Effector CD4-positive, alpha-beta T cell (primary cell): Measurements from ENCODE around the gene ATP1A2. TPM values are rescaled to one million over a fixed set of nuclear protein-coding genes. Genes with fewer than 3 reads are reported as not detected.

ENCODE experiments used
- DNase-seq: peaks from one replicate; pipeline ENCODE4 v3.0.0-alpha.2; 2020
- total RNA-seq: gene quantifications from one replicate; lab custom pipeline; 2026; lab: John Stamatoyannopoulos, UW

Gene ATP1A2
- total RNA-seq = not detected

DNA sequence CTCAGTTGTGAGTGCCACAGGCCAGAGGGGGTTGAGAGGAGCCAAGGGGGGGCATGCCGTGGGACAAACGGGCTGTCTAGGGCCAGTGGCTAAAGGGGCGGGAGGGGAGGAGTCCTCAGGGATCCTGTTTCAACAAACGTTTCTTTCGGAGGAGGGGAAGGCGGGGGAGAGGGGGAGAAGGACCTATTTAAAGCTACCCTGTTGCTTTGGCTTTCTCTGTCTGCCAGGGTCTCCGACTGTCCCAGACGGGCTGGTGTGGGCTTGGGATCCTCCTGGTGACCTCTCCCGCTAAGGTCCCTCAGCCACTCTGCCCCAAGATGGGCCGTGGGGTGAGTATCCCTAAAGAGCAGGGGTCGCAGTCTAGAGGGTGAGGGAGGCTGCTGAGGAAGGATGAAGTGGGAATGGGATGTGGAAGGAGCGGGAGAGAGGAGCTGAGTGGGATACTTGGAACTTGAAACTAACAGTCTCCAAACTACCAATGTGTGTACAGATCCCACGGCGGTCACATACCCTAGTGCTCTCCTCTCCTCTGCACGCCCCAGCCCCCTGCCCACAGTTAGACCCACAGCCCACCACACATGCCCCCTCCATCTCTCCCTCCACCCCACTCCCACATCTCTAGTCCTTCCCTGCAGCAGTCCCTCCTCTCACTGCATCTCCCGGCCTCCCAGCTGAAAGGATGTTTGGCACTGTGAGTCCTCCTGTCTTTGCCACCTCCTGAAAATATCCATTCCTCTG lies at the start of gene ATP1A2:
Gene ATP1A2 (plus strand): TSS at position 215 of the 738 bp plus-strand sequence. CDS start 103 bp downstream, at position 318.
- no peak for DNase-seq

DNA sequence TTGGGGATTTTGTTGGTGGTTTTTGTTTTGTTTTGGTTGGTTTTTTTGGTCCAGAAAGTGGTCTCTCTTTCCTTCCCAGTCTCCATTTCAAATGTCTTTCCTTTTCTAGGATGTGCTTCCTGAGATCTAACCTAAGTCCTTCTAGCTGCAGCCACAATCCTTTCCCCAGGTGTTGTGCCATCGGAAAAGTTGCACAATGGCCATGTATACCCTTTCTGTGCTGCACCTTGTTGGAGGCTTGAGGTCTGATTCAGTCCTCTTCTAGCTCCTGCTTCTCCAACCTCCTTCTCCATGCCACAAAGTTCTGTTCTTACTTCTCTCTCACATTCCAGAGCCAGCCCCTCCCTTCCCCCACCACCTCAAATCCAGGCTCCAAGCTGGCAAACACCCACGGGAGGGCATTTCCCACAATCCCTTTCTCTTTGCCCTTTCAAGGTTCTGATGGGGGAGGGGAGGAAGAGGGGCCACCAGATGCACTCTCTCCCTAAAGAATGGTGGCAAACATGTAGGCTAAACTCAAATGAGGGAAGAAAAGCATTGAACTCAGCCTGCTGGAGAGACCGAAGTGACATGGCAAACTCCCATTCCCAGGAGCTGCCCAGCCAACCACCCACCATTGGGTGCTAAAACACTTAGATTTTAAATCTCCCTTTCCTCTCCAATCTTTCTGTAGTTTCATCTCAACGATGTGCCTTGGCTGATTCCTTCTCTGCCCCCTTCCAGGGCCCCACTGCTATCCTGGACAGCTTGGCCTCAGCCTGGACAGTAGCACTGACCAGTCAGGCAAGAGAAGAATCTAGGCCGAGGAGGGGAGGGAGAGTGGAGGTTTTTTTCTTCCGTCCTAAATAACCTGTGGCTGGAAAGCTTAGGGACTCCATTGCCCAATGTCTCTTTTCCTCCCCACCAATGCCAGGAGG lies 48.5 kb upstream of the ATP1A2 start:
- no peak for DNase-seq

DNA sequence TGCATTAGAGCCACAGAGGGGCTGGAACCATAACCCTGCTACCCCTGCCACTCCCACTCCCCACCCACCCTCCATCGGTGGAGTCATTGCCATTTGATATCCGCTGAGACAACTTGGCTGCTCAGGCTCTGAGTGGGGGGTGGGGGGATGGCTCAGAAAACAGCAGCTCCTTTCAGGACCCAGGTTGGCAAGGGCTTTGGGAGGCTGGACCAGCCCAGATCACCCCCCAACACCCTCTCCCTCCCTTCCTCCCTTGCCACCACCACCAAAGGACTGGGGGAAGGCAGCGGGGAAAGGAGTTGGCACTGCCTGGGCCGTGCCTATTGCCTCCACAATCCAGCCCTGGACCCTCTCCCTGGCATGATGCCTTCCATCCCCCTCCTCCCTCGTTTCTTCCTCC lies 47.3 kb upstream of the ATP1A2 start:
- DNase-seq = no peak

DNA sequence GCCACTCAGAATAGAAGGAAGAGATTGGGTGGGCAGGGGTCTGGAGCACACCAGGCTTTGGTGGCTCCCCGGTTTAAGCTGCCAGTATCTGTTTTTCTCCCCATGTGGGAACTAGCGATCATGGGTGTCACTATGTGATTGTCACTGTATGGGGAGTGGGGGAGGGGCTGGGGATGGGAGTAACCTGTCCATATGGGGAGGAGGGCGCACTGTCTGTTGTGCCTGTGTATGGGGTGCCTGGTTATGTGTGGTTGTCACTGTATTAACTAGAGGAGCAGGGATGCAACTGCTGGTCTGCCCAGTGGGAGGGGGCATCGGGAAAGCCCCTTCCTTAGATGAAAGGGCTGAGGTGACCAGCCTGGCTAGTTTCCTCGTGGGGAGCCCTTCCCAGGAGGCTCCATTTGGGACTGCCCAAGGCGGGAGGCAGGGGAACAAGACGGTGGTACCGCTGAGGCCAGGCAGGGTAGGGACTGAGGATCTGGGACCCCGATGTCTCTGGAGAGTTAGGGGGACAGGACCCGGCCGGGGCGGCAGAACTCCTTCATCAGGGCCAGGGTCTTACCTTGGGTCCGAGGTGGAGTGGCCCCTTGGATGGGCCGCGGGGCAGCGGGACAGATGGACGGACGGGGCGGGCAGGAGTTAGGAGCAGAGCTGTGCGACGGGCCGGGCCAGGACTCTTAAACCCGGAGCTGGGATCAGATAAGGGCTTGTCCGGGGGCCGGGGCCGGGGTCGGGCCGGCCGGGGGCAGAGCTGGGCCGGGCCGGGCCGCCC lies 45.9 kb upstream of the ATP1A2 start, which contains the start of gene KCNJ10:
Gene KCNJ10 (minus strand): TSS at position 701 of the 772 bp plus-strand sequence. CDS start 27,628 bp downstream, outside the sequence.
- no peak for DNase-seq

DNA sequence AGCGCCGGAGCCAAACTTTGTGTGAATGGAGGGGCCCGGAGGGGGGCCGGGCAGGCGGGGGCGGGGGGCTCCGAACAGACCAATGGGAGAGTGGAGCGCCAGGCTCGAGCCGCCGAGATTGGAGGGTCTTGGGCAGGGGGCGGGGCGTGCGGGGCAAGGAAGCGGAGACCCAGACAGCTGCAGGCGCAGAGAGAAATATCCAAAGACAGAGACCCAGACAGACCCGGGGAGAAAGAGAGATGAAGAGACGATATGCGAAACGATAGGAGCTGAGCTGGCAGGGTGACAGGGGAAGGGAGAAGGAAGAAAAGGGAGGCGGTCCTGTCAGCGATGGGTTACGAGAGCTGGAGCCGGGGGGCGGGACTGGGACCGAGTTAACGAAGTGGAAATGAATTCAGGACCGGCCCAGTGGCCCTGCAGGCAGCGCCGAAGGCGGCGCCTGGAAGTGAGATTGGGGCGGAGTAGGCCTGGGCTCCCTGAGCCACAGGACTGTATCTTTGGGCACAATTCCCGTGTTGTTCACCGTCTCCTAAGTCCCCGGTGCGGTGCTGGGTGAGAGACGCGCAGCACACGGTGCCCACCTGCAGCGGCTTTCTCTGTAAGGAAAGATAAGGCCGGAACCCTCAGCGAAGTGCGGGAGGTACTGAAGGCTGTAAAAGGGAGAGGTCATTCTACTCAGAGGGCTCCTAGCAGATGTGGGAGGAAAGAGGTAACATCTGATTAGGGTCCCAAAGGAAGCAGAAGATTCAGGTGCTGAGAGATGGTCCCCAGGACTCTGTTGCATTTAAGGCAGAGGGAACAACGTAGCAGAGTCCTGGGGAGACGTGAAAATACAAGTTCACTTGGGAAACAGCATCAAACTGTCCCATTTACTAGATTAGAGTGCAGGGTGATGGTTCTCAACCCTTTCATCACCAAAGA lies 45.1 kb upstream of the ATP1A2 start:
- DNase-seq = peak; percentile 66

DNA sequence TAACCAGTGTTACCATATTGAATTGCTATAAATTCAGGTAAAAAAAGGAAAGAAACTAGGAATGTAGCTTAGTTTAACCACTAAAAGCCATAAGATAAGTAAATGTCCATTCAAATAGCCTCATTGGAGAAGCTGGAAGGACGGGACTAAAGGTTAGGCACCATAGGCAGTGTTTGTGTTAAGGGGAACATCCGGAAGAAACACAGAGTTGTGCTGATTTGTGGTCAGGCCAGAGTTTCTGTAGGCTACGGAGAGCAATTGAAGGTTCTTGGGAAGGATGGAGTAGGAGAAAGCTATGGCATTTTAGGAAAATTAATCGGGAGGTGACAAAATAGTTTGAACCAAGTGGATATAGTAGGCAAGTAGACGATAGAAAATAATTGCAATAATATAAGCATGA lies 44.3 kb upstream of the ATP1A2 start:
- no peak for DNase-seq

DNA sequence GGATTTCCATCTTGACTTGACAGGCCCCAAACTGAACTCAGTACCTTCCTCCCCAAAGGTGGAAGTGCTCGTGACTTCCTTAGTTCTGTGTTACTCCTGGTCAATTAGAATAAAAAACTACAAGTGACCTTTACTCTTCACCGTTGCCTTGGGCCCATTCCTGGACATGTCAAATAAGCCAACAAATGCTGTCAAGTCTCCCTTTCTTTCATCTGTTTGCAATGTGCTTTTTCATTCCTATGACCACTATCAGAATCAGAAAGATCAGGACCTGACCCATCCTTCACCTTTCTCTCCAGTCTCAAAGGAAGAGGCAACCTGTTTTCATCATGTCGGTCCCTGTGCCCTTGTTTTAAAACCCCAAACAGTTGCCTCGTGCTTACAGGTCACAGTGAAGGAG lies 40.7 kb upstream of the ATP1A2 start:
- no peak for DNase-seq

DNA sequence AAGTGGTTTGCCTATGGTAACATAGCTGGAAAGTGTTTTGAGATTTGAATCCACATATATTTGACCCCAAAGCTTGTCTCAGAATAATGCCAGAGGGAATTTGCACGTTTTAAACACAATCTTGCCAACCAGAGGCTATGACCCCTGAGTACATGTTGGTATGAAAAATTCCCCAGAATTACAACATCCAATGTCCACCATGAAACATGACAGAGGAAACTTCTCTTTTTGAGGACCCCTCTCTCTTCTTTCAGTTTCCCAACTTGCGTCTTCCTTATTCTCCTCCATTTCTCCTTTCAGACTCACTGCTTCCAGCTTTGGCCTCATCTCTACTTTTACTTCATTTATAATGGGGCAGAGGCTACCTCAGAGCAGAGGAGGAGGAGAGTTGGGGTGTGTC lies 39.7 kb upstream of the ATP1A2 start:
- no peak for DNase-seq

DNA sequence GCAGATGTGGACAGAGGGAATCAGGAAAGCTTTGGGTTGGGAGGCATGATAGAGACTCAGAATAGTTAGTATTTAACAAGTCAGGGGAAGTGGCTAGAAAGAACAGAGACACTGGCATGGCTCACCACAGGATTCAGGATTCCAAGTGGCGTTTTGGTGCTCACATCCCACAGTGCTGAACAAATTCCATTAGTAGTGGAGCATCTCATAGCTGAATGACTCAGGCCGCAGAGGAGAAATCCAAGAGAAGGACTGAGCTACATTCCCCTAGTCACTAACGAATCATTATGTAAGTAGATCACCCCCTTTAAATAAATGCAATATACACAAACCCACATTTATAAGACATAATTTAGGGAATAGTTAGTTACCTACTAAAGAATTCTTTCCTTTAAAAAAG lies 39.3 kb upstream of the ATP1A2 start:
- no peak for DNase-seq

DNA sequence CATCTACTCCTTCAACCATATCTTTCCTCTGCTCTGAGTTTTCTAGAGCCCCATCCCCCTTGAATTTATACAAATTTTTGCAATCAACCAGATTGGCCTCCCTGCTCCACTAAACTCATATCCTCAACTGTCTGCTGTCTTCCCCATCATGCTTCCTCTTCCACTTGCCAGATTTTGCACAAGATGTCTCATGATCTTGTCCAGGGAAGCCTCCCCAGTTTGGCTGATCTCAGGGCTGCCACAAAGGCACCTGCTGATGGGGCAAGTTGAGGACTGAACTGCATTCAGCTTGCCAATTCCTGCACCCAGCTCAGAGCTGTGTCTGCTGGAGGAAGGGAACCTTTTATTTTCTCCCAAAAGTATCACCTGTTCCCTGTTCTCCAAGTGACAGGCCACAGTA lies 38.1 kb upstream of the ATP1A2 start:
- DNase-seq = no peak

DNA sequence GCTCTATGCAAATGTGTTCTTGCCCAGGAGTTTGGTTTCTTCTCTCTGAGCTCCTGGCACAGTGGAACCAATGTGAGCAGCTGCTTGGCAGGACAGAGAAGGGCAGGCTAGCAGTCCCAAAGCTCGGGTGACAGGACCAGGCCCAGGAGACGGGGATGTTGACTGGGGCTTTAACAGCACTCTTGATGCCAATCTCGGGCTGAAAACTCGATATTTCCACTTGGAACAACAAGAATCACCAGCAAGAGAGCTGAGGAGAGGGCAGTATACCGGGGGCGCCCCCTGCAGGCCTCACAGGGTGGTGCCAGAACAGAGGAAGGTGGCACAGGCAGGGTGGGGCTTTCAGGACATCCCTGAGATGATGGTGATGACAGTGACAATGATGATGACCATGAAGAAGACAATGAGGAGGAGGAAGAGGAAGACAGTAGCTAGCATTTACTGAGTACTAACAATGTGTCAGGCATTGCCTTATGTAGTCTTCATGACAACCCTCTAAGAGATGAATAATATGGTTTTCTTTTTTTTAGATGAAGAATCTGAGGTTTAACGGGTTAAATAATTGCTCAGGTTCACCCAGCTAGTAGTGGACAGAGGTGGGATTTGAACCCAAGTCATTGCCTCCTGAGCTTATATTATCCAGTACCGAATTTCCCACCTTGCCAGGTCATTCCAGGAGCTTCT lies 36.9 kb upstream of the ATP1A2 start:
- peak; percentile 41 for DNase-seq

DNA sequence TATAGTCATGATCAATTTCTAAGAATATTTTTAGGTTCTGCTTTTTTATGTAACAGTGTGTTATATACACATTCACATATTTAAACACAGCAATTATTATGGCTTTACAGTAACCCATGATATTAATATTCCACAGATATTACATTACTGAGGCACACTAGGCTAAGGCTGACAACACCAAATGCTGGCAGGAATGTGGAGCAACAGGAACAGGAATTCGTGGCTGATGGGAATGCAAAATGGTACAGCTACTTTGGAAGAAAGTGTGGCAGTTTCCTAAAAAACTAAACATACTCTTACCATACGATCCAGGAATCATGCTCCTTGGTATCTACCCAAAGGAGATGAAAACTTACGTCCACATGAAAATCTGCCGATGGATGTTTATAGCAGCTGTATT lies 36.1 kb upstream of the ATP1A2 start:
- DNase-seq = no peak

DNA sequence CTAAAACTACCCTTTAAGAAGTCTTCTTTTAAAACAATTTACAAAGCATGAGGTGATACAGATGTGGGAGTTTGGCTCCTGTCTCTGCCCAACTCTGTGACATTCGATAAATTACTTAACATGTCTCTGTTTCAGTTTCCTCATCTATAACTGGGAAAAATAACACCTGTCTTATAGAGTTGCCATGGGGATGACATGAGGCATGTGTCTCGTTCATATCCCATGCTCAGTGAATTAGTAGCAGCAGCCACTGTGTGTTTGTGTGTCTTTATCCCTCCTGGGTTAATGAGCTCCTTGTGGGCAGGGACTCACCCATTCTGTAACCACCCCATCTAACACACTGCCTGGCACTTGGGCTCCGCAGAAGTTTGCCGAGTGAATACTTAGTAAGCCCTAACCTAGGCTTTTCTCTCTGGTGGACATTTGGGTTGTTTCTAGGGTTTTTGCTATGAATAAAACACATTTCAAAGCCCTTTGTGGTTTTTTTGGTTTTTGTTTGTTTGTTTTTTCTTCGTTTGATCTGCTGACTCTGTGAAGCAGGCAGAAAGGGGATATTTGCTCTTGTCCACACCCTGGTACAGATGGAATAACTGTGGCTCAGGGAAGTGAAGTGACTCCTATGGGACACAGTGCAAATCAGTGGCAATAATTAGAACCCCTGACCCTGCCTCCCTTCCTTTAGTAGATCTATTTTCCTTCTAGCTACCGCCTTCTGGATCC lies 35.0 kb upstream of the ATP1A2 start:
- no peak for DNase-seq

DNA sequence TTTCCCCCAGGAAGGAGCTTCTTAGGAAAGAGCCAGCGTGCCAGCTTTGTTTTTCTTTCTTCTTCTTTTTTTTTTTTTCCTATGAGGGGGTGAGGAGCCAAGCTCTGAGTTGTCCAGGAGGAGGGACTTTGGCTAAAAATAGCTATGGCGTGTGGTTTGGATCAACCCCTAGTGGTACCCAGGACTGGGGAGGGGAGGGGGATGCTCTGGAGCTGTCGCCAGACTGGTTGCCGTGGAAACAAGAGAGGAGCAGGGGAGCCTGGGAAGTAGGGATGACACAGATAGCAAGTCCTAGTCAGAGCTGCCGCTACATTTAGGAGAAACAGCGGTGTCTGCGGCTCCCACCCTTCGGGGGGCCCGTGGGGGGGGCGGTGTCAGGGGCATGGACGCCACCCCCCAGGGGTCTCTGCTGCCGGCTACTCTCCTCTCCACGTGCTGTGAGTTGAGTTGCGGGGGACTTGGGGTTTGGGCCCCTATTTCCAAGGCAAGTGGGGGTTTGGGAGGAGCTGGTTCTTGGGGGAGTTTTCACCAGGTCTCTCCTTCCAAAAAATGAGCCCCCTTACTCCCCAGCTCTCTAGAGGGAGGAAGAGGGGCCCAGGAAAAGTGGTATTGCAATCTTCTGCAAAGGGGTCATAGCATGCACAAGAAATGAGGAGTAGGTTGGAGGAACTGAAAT lies 34.2 kb upstream of the ATP1A2 start, which contains the start of gene KCNJ9:
Gene KCNJ9 (plus strand): TSS at position 278 of the 676 bp plus-strand sequence. CDS start 2,493 bp downstream, outside the sequence.
- no peak for DNase-seq

DNA sequence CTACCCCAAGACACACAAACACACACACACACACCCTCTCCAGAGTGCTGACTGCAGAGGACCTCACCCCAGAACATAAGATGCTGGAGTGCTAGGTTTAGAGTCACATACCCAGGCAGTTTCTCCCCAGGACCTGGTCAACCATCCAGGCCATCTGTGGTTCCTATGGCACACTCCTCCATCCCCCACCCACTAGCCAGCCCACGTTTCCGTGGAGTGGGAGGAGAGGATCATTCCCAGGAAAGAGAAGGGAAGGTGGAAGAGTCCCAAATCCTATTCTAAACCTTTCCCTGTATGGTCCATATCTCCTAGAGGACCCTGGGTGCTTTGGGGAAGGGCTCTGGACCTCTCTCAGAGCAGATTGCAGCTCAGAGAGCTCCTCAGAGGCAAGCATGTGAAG lies 33.1 kb upstream of the ATP1A2 start:
- no peak for DNase-seq

DNA sequence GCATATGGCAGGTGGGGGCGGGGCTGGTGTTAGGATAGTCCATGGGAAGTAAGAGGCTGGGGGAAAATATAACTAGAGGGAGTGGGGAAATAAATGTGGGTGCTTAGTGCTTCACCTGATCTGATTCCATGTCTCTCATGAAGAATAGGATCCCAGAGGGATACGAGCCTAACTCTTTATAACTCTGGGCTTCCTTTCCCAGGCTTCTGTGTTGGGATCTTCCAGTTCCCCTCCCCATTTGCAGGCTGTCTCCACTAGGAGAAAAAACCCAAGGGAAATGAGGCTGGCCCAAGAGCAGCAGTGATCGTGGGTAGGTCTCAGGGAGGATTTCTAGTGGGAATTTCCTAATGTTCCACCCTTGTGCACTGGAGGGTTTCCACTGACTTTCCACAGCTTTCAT lies 32.6 kb upstream of the ATP1A2 start:
- DNase-seq = no peak

DNA sequence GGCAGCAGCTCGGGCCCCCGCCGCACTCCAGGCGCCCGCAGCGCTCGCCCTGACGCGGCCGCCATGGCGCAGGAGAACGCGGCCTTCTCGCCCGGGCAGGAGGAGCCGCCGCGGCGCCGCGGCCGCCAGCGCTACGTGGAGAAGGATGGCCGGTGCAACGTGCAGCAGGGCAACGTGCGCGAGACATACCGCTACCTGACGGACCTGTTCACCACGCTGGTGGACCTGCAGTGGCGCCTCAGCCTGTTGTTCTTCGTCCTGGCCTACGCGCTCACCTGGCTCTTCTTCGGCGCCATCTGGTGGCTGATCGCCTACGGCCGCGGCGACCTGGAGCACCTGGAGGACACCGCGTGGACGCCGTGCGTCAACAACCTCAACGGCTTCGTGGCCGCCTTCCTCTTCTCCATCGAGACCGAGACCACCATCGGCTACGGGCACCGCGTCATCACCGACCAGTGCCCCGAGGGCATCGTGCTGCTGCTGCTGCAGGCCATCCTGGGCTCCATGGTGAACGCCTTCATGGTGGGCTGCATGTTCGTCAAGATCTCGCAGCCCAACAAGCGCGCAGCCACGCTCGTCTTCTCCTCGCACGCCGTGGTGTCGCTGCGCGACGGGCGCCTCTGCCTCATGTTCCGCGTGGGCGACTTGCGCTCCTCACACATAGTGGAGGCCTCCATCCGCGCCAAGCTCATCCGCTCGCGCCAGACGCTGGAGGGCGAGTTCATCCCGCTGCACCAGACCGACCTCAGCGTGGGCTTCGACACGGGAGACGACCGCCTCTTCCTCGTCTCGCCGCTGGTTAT lies 31.4 kb upstream of the ATP1A2 start:
- peak; percentile 66 for DNase-seq

DNA sequence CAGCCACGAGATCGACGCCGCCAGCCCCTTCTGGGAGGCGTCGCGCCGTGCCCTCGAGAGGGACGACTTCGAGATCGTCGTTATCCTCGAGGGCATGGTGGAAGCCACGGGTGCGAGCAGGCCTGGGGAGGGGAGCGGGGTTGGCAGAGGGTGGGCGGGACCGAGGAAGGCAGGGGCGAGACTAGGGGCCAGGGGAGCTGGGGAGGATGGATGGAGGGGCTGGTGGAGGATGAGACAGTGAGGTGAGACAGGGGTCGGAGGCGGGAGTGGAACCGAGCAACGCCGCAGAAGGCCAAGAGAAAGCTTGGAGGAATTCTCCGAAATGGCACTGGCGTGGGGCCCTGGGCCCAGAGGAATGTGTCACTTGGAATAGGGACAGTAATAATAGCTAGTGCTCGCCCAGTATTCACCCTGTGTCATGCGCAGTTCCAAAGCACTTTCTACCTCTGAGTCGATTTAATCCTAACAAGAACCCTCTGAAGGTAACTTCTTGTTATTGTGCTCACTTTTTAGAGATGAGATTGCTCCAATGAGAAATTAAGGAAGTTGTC lies 30.7 kb upstream of the ATP1A2 start:
- no peak for DNase-seq
